ENCODE data around the gene SIT1. TPM values are rescaled to one million over a fixed set of nuclear protein-coding genes. Genes with fewer than 3 reads are reported as not detected.
A peak's percentile ranks its signal among the peaks of the same experiment; 100 is the strongest.

SIT1 gene
- total and polyA plus RNA-seq, 5 donors from 2014 or later = 76.9 to 346 (median 287) TPM

GRCh38 chr9:35611230-35611797, 39.4 kb downstream of the SIT1 start:
- no peak overlapping the region for H3K27ac Mint-ChIP-seq
- peaks cover 8 to 34% (median 24%) of the 10 kb centered on the region in 4 donors for H3K4me1 Mint-ChIP-seq
- Histone ChIP-seq H3K4me1 (ENCODE audit: control insufficient read depth, insufficient read depth, low read length, poor library complexity, severe bottlenecking) (peaks cover 6% of the 10 kb centered on the region), H3K9me3 (ENCODE audit: control insufficient read depth in 2 of 2, low read length in 2 of 2) (no peaks in the 10 kb centered on the region), H3K36me3 (ENCODE audit: control insufficient read depth, insufficient read depth, low read length) (peaks cover 25% of the 10 kb centered on the region), H3K27me3 (ENCODE audit: control insufficient read depth, insufficient read depth, low read length) (no peaks in the 10 kb centered on the region), H3K4me3 (ENCODE audit: low read depth, low read length) (no peak overlapping the region), H3K27ac (ENCODE audit: insufficient read depth, low read length, poor library complexity, severe bottlenecking) (no peak overlapping the region)
- peak overlapping the region in 2 of 4 donors; percentile 5 to 14 for H3K4me3 Mint-ChIP-seq
- ATAC-seq (ENCODE audit: low read depth in 2 of 2) (peak; percentile 74 to 92), DNase-seq (peak; percentile 34 to 76 (median 56))
- H3K27me3 Mint-ChIP-seq = no peaks in the 10 kb centered on the region
- H3K9me3 Mint-ChIP-seq = peaks cover 0 to 2% (median 0%) of the 10 kb centered on the region in 7 donors
- H3K36me3 Mint-ChIP-seq = peaks cover 5% of the 10 kb centered on the region

- no peaks in the 10 kb centered on the region for H3K27me3 Mint-ChIP-seq
- no peaks in the 10 kb centered on the region for H3K9me3 Mint-ChIP-seq
- no peak overlapping the region for H3K27ac Mint-ChIP-seq
- Histone ChIP-seq H3K36me3 (ENCODE audit: control insufficient read depth, insufficient read depth, low read length) (peaks cover 25% of the 10 kb centered on the region), H3K27me3 (ENCODE audit: control insufficient read depth, insufficient read depth, low read length) (no peaks in the 10 kb centered on the region), H3K4me1 (ENCODE audit: control insufficient read depth, insufficient read depth, low read length, poor library complexity, severe bottlenecking) (peaks cover 14% of the 10 kb centered on the region), H3K4me3 (ENCODE audit: low read depth, low read length) (no peak overlapping the region), H3K9me3 (ENCODE audit: control insufficient read depth in 2 of 2, low read length in 2 of 2) (no peaks in the 10 kb centered on the region), H3K27ac (ENCODE audit: insufficient read depth, low read length, poor library complexity, severe bottlenecking) (no peak overlapping the region)
- no peak overlapping the region for H3K4me3 Mint-ChIP-seq
- H3K4me1 Mint-ChIP-seq = peaks cover 5 to 32% (median 23%) of the 10 kb centered on the region in 4 donors
- H3K36me3 Mint-ChIP-seq = peaks cover 5% of the 10 kb centered on the region
- DNase-seq (no peak), ATAC-seq (ENCODE audit: low read depth in 2 of 2) (no peak)
These were observed 40.9 kb downstream of the SIT1 start for GRCh38 chr9:35609820-35610163.

- H3K27me3 Mint-ChIP-seq = peaks cover 3% of the 10 kb centered on the region
These were observed 41.5 kb downstream of the SIT1 start for GRCh38 chr9:35609001-35609819.

GRCh38 chr9:35608221-35608620, 42.5 kb downstream of the SIT1 start:
- Mint-ChIP-seq H3K4me1 (peaks cover 10 to 46% (median 31%) of the 10 kb centered on the region in 4 donors), H3K27me3 (peaks cover 6% of the 10 kb centered on the region), H3K36me3 (peaks cover 5% of the 10 kb centered on the region), H3K4me3 (peak overlapping the region in 1 of 4 donors; percentile 71), H3K27ac (no peak overlapping the region), H3K9me3 (no peaks in the 10 kb centered on the region)
- Histone ChIP-seq H3K27ac (ENCODE audit: insufficient read depth, low read length, poor library complexity, severe bottlenecking) (no peak overlapping the region), H3K9me3 (ENCODE audit: control insufficient read depth in 2 of 2, low read length in 2 of 2) (no peaks in the 10 kb centered on the region), H3K4me1 (ENCODE audit: control insufficient read depth, insufficient read depth, low read length, poor library complexity, severe bottlenecking) (peaks cover 26% of the 10 kb centered on the region), H3K4me3 (ENCODE audit: low read depth, low read length) (no peak overlapping the region), H3K27me3 (ENCODE audit: control insufficient read depth, insufficient read depth, low read length) (no peaks in the 10 kb centered on the region), H3K36me3 (ENCODE audit: control insufficient read depth, insufficient read depth, low read length) (peaks cover 25% of the 10 kb centered on the region)
- DNase-seq (no peak), ATAC-seq (ENCODE audit: low read depth in 2 of 2) (no peak)

More at GRCh38 chr9:35609001-35609819, 41.5 kb downstream of the SIT1 start:
- ATAC-seq (ENCODE audit: low read depth in 2 of 2) (no peak), DNase-seq (no peak)
- H3K27me3 ChIP-seq (ENCODE audit: control insufficient read depth, insufficient read depth, low read length) = no peaks in the 10 kb centered on the region
- Mint-ChIP-seq H3K4me1 (peaks cover 5 to 36% (median 24%) of the 10 kb centered on the region in 4 donors), H3K9me3 (no peaks in the 10 kb centered on the region), H3K27ac (peak overlapping the region in 1 of 3 donors; percentile 64), H3K36me3 (peaks cover 5% of the 10 kb centered on the region), H3K4me3 (no peak overlapping the region)
- H3K9me3 ChIP-seq (ENCODE audit: control insufficient read depth in 2 of 2, low read length in 2 of 2) = no peaks in the 10 kb centered on the region
- H3K36me3 ChIP-seq (ENCODE audit: control insufficient read depth, insufficient read depth, low read length) = peaks cover 25% of the 10 kb centered on the region
- no peak overlapping the region for H3K4me3 ChIP-seq (ENCODE audit: low read depth, low read length)
- peaks cover 20% of the 10 kb centered on the region for H3K4me1 ChIP-seq (ENCODE audit: control insufficient read depth, insufficient read depth, low read length, poor library complexity, severe bottlenecking)
- H3K27ac ChIP-seq (ENCODE audit: insufficient read depth, low read length, poor library complexity, severe bottlenecking) = no peak overlapping the region

- peak overlapping the region in 2 of 4 donors; percentile 71 to 84 for H3K4me3 Mint-ChIP-seq
- H3K27me3 ChIP-seq (ENCODE audit: control insufficient read depth, insufficient read depth, low read length) = no peaks in the 10 kb centered on the region
- DNase-seq (no peak), ATAC-seq (ENCODE audit: low read depth in 2 of 2) (no peak)
- peaks cover 27% of the 10 kb centered on the region for H3K4me1 ChIP-seq (ENCODE audit: control insufficient read depth, insufficient read depth, low read length, poor library complexity, severe bottlenecking)
- H3K9me3 ChIP-seq (ENCODE audit: control insufficient read depth in 2 of 2, low read length in 2 of 2) = no peaks in the 10 kb centered on the region
- peaks cover 10 to 56% (median 31%) of the 10 kb centered on the region in 4 donors for H3K4me1 Mint-ChIP-seq
- H3K36me3 Mint-ChIP-seq = peaks cover 5% of the 10 kb centered on the region
- H3K27me3 Mint-ChIP-seq = peaks cover 6% of the 10 kb centered on the region
- H3K4me3 ChIP-seq (ENCODE audit: low read depth, low read length) = peak overlapping the region; percentile 74
- no peaks in the 10 kb centered on the region for H3K9me3 Mint-ChIP-seq
- H3K27ac ChIP-seq (ENCODE audit: insufficient read depth, low read length, poor library complexity, severe bottlenecking) = no peak overlapping the region
- peak overlapping the region in 1 of 3 donors; percentile 58 for H3K27ac Mint-ChIP-seq
- peaks cover 25% of the 10 kb centered on the region for H3K36me3 ChIP-seq (ENCODE audit: control insufficient read depth, insufficient read depth, low read length)
These were observed 44.0 kb downstream of the SIT1 start for GRCh38 chr9:35606726-35607125.

GRCh38 chr9:35606138-35606504, 44.6 kb downstream of the SIT1 start:
- peak overlapping the region; percentile 84 to 87 (median 87) for H3K4me3 Mint-ChIP-seq
- Histone ChIP-seq H3K27ac (ENCODE audit: insufficient read depth, low read length, poor library complexity, severe bottlenecking) (peak overlapping the region; percentile 73), H3K36me3 (ENCODE audit: control insufficient read depth, insufficient read depth, low read length) (peaks cover 25% of the 10 kb centered on the region), H3K27me3 (ENCODE audit: control insufficient read depth, insufficient read depth, low read length) (no peaks in the 10 kb centered on the region), H3K4me1 (ENCODE audit: control insufficient read depth, insufficient read depth, low read length, poor library complexity, severe bottlenecking) (peaks cover 27% of the 10 kb centered on the region), H3K4me3 (ENCODE audit: low read depth, low read length) (peak overlapping the region; percentile 74), H3K9me3 (ENCODE audit: control insufficient read depth in 2 of 2, low read length in 2 of 2) (no peaks in the 10 kb centered on the region)
- peaks cover 5% of the 10 kb centered on the region for H3K36me3 Mint-ChIP-seq
- peak overlapping the region in 1 of 3 donors; percentile 83 for H3K27ac Mint-ChIP-seq
- no peak for ATAC-seq (ENCODE audit: low read depth in 2 of 2)
- no peak for DNase-seq
- H3K9me3 Mint-ChIP-seq = no peaks in the 10 kb centered on the region
- H3K27me3 Mint-ChIP-seq = peaks cover 6% of the 10 kb centered on the region
- peaks cover 5 to 50% (median 26%) of the 10 kb centered on the region in 4 donors for H3K4me1 Mint-ChIP-seq

GRCh38 chr9:35605351-35606137, 45.2 kb downstream of the SIT1 start:
- DNase-seq (peak; percentile 25 to 62 (median 51)), ATAC-seq (ENCODE audit: low read depth in 2 of 2) (no peak)
- no peaks in the 10 kb centered on the region for H3K9me3 Mint-ChIP-seq
- H3K36me3 Mint-ChIP-seq = peaks cover 5% of the 10 kb centered on the region
- H3K4me3 Mint-ChIP-seq = peak overlapping the region; percentile 84 to 87 (median 87)
- Histone ChIP-seq H3K36me3 (ENCODE audit: control insufficient read depth, insufficient read depth, low read length) (peaks cover 25% of the 10 kb centered on the region), H3K27me3 (ENCODE audit: control insufficient read depth, insufficient read depth, low read length) (no peaks in the 10 kb centered on the region), H3K9me3 (ENCODE audit: control insufficient read depth in 2 of 2, low read length in 2 of 2) (no peaks in the 10 kb centered on the region), H3K4me1 (ENCODE audit: control insufficient read depth, insufficient read depth, low read length, poor library complexity, severe bottlenecking) (peaks cover 27% of the 10 kb centered on the region), H3K27ac (ENCODE audit: insufficient read depth, low read length, poor library complexity, severe bottlenecking) (peak overlapping the region; percentile 73), H3K4me3 (ENCODE audit: low read depth, low read length) (peak overlapping the region; percentile 74)
- H3K27ac Mint-ChIP-seq = peak overlapping the region in 1 of 3 donors; percentile 83
- H3K4me1 Mint-ChIP-seq = peaks cover 5 to 44% (median 23%) of the 10 kb centered on the region in 4 donors
- peaks cover 6% of the 10 kb centered on the region for H3K27me3 Mint-ChIP-seq
